GM19452 (cell line): ENCODE data around the gene PLTP.
"Not testable (repeated sequence)": the region's sequence is repeated elsewhere in the genome, so short reads cannot be mapped to it uniquely, and the experiment has no call there.

Experiments used
- ATAC-seq: cut with Tn5 transposase; IDR thresholded peaks from one replicate; pipeline ENCODE4 v1.9.1; 2021; ENCODE audit not compliant: unreplicated experiment

Gene PLTP

GRCh38 chr20:45901332-45901731 lies 10.6 kb downstream of the PLTP start:
- not testable (repeated sequence) for ATAC-seq

- no peak for ATAC-seq
These were observed 12.7 kb downstream of the PLTP start for GRCh38 chr20:45899046-45899835.

- ATAC-seq = no peak
These were observed 13.7 kb downstream of the PLTP start for GRCh38 chr20:45898285-45898684.

- ATAC-seq = no peak
These were observed 14.3 kb downstream of the PLTP start for GRCh38 chr20:45897692-45898091.

GRCh38 chr20:45897289-45897688 lies 14.7 kb downstream of the PLTP start:
- no peak for ATAC-seq

GRCh38 chr20:45896641-45897161 lies 15.3 kb downstream of the PLTP start:
- ATAC-seq = no peak

- no peak for ATAC-seq
These were observed 17.2 kb downstream of the PLTP start for GRCh38 chr20:45894797-45895196.

- no peak for ATAC-seq
These were observed 18.1 kb downstream of the PLTP start for GRCh38 chr20:45893831-45894230.

GRCh38 chr20:45892828-45893500 lies 19.0 kb downstream of the PLTP start:
- no peak for ATAC-seq

GRCh38 chr20:45892049-45892825 lies 19.7 kb downstream of the PLTP start:
- ATAC-seq = no peak

- ATAC-seq = peak; percentile 73
These were observed 20.7 kb downstream of the PLTP start, which contains the start of the genes CTSA and NEURL2 for GRCh38 chr20:45890985-45891983. Gene CTSA, plus strand, starts transcription at chr20:45891335. Its CDS starts 234 bp downstream, at chr20:45891569. Gene NEURL2, minus strand, starts transcription at chr20:45891208. Its CDS starts 217 bp downstream, at chr20:45890991.

- ATAC-seq = no peak
These were observed 21.6 kb downstream of the PLTP start for GRCh38 chr20:45890077-45890984.

GRCh38 chr20:45888681-45889080 lies 23.3 kb downstream of the PLTP start:
- no peak for ATAC-seq

- no peak for ATAC-seq
These were observed 24.6 kb downstream of the PLTP start, which contains the start of gene SPATA25 for GRCh38 chr20:45887346-45887715. Gene SPATA25, minus strand, starts transcription at chr20:45887622. Its CDS starts 32 bp downstream, at chr20:45887590.

- no peak for ATAC-seq
These were observed 25.2 kb downstream of the PLTP start for GRCh38 chr20:45886590-45887345.

GRCh38 chr20:45883100-45883469 lies 28.9 kb downstream of the PLTP start:
- ATAC-seq = no peak

- ATAC-seq = no peak
These were observed 29.4 kb downstream of the PLTP start for GRCh38 chr20:45882469-45883099.
